GM18870 (cell line): Measurements from ENCODE around the gene MC3R.

ENCODE experiments used
- ATAC-seq: cut with Tn5 transposase; IDR thresholded peaks from one replicate; pipeline ENCODE4 v1.9.1; 2021; ENCODE audit warnings: moderate library complexity; ENCODE audit not compliant: unreplicated experiment

MC3R gene

DNA sequence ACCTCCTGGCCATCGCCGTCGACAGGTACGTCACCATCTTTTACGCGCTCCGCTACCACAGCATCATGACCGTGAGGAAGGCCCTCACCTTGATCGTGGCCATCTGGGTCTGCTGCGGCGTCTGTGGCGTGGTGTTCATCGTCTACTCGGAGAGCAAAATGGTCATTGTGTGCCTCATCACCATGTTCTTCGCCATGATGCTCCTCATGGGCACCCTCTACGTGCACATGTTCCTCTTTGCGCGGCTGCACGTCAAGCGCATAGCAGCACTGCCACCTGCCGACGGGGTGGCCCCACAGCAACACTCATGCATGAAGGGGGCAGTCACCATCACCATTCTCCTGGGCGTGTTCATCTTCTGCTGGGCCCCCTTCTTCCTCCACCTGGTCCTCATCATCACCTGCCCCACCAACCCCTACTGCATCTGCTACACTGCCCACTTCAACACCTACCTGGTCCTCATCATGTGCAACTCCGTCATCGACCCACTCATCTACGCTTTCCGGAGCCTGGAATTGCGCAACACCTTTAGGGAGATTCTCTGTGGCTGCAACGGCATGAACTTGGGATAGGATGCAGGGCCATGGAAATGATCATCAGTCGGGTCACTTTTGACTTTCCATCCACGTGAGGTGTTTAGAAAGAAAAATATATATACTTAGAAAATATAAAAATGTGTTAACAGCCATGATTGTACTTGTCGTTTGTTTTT lies 868 bp downstream of the MC3R start:
- ATAC-seq: no peak

DNA sequence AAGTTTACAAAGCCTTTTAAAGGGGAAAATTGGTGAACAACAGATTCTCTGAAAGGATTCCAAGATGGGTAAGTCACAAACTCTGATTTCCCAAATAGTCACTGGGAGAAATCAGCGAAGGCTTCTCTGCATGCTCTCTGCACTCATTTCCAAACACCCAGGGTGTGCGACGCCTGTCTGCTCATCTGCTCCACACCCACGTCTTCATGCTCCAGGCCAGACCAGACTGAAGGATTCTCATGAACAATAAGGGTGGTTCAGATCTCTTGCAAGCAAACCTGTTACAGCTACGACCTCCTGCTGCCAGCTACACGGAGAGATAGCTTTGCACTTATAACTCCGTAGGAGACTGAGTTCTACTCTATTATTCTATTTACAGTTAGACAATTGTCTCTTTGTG lies 1.4 kb downstream of the MC3R start:
- ATAC-seq: no peak

DNA sequence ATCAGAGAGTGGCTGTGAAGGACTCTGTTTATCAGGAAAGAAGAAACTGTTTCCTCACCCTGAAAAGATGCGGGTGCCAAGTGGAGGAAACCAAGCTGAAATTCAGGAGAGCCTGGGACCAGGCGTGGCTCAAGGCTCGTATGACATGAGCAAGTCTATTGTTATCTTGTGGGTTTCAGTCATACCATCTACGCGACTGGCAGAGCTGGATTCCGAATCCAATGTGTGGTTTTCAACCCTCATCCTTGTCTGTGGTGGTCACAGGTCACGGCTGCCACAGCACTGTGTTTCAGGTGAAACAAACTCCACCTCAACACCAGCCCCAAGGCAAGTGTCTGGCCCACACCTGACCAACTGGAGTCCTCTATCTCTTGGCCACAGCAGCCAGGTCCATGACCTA lies 9.1 kb downstream of the MC3R start:
- no peak for ATAC-seq

DNA sequence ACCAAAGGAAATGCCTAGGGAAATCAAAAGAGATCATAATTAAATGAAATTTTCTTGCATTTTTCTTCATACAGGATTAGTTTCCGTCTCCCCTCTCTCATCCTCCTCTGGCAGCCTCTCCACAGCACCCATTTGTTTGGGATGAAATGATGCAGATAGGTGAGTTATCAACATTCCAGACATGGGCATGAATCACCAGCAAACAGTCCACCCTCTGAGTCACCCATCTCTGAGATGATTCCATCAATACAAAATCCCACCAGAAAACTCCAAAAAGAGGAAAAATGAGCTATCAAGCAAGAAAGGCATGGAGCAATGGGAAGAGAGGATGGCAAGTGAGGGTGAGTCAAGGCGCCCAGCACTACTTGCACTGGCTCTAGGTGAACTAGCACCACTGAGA lies 11.4 kb downstream of the MC3R start:
- ATAC-seq: no peak

DNA sequence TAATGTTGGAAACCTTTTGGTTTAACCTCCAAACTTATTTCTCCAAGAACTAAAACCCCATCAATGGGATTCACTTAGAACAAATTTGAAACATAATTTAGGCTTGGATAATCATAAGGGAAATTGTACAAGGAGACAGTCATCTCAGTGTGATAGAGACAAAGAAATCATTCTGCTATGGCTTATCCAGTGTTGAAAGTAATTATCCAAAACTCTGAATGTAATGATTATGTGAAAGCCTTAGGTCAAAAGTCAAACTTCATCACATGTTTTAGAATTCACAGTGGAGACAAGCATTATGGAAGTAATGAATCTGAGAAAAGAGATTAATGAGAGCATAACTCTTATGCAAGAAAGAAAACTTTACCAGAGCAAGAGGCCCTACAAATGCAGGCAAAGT lies 20.0 kb downstream of the MC3R start:
- no peak for ATAC-seq

DNA sequence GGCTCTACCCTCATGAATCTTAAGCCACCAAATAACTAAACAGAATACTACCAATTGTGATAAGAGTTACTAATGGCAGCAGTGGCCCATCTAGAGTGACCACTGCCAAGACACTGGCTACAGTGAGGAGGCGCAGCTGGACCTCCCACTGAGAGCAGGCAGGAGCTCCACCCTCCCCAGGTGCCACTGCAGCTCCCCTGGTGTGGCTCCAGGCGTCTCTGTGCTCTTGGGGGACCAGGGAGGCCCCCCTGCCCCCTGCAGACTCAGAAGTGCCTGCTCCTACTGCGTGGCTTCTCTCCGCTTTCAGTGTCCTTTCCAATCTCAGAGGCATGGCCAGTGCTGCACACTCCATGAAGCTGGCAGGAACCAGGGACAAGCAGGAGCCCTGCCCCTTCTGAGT lies 23.4 kb downstream of the MC3R start:
- no peak for ATAC-seq

DNA sequence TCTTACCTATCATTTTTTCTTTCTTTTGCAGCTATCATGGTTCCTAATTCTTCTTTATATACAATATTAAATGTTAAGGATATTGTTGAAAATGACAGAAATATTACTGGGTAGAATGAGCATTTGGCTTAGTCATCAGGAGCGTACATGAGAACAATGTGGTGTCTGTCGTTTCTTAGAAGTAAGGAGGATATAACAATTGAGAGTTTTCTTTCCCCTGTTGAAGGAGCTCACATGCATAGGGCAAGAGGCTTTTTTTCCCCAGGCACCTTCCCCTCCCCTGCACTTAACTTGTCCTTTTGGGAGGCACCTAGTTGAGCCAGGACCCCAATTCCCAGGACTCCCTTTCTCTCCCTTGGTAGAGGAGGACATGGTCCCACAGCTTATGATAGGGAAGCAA lies 25.0 kb downstream of the MC3R start:
- no peak for ATAC-seq

DNA sequence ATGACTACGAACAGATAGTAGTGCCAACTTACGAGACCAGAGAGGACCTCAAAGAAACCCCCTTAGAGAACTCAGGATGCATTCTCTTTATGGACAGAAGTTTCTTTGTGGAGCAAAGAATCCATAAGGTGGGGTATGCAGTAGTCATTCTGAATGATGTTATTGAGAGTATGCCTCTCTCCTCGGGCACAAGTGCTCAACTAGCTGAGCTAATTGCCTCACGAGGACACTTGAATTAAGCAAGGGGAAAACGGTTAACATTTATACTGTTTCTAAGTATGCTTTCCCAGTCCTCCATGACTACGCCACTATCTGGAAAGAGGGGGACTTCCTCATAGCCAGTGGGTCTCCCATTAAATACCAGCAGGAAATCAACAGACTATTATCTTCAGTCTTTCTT lies 25.6 kb downstream of the MC3R start:
- no peak for ATAC-seq

DNA sequence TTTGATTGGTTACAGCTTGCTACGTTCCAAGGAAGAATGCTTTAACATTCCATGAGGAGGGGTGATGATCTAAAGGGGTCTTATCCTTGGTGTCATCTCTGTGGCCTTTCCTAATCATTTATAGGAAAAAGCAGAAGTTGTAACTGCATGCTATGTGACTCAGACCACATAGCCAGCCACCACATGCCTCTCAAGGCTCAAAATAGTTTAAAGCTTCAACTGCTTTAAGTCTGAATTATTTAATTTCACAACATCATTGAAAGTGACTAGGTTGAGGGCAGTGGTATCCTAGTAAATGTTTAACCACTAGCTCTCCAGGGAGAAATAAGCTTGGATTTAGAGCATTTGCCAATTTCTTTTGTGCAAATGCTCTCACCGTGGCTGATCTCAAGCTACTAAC lies 29.7 kb downstream of the MC3R start:
- ATAC-seq: no peak

DNA sequence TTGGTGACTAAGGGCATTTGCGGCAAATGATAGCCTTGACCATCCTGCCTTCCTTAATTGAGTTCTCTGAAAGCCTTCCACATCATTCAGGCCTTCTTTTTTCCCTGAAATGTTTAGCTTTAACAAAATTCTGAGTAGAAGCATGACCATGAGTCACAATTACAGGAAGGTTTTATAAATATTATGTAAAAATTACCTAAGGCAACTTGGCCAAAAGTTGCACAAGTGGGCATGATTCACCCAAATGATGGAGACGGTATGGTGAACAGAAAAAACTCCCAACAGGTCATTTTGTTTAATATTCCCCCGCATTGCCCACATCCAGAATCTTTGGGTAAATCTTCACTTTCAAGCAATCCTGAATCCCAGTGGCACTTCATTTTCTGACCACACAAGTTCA lies 37.0 kb downstream of the MC3R start:
- ATAC-seq: no peak

DNA sequence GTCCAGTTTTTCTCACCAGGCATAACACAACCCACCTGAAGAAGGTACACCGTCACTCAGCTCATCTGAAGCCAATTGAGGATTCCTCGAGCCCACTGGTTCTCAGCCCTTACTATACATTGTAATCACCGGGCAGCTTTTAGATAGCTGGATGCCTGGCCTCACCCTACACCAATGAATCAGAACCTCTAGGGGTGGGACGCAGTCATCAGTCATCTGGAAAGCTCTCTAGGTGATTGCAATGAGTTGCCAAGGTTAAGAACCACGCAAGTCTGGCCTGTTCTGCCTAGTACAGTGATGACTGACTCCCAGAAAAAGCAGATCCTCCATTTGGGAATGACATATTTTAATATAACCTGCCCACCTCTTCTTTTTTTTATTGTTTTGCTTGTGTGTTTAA lies 41.1 kb downstream of the MC3R start:
- ATAC-seq: no peak

DNA sequence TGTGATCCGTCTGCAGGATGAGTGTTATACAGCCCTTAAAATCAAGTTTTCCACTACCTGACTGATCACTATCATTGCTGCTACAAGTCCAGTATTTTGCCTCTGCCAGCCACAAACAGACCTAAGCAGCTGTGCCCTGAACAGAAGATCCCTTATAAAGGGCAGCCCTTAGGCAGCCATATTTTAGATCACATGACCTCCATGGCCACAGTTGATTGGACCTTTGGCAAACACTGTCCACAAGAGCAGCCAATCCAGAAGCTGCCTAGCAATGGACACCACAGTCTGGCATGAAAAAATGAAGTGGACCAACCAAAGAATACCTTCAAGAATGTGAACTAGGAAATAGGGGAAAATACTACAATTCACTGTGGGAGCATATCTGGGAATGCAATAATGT lies 50.8 kb downstream of the MC3R start:
- ATAC-seq: no peak
